ENCODE results near the gene ZNF341.

ZNF341 gene

DNA sequence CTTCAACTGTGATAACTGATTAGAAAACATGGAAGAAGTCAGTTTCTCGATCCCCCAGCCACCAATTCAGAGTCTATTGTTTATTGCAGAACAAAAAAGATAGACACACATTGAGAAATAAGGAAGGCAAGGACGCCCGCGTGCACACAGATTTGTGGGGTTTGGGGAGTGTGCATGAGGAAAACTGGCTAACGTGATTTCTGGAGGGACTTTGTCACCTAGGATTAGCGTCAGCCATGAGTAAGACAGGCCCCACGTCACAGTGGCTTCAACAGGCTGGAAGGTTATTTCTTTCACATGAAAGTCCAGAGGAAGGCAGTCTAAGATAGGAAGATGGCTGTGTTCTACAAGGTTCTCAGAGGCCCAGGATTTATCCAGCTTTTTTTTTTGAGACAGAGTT, 7.7 kb downstream of the ZNF341 start:
- H3K27ac ChIP-seq (ENCODE audit: low read length) = no peak overlapping the region
- no peak overlapping the region for H3K9ac ChIP-seq (ENCODE audit: low read depth, low read length)
- no peaks in the 10 kb centered on the region for H3K27me3 ChIP-seq (ENCODE audit: insufficient read depth, low read length, poor library complexity)
- H3K36me3 ChIP-seq (ENCODE audit: insufficient read depth, low read length) = no peaks in the 10 kb centered on the region
- no peak overlapping the region for H3K4me3 ChIP-seq (ENCODE audit: low read depth in 1 of 2, low read length in 2 of 2)
- no peak overlapping the region for H2AFZ ChIP-seq (ENCODE audit: low read depth, low read length)
- H3K9me3 ChIP-seq (ENCODE audit: insufficient read depth, low read length, severe bottlenecking) = peaks cover 17% of the 10 kb centered on the region
- H3K79me2 ChIP-seq (ENCODE audit: insufficient read depth, low read length) = no peaks in the 10 kb centered on the region
- peaks cover 2% of the 10 kb centered on the region for H3K4me1 ChIP-seq (ENCODE audit: insufficient read depth, low read length)
- DNase-seq = no peak
- H4K20me1 ChIP-seq (ENCODE audit: insufficient read depth, low read length) = no peaks in the 10 kb centered on the region
- no peak overlapping the region for H3K4me2 ChIP-seq (ENCODE audit: insufficient read depth, low read length)
- ATAC-seq (ENCODE audit: insufficient read depth, low read depth) = no peak
- TF ChIP-seq EZH2 (IDR thresholded peaks at IDR 0.05; ENCODE audit: borderline replicate concordance, low read depth, low read length, severe bottlenecking) = no peak
- TF ChIP-seq, protein P1, sequence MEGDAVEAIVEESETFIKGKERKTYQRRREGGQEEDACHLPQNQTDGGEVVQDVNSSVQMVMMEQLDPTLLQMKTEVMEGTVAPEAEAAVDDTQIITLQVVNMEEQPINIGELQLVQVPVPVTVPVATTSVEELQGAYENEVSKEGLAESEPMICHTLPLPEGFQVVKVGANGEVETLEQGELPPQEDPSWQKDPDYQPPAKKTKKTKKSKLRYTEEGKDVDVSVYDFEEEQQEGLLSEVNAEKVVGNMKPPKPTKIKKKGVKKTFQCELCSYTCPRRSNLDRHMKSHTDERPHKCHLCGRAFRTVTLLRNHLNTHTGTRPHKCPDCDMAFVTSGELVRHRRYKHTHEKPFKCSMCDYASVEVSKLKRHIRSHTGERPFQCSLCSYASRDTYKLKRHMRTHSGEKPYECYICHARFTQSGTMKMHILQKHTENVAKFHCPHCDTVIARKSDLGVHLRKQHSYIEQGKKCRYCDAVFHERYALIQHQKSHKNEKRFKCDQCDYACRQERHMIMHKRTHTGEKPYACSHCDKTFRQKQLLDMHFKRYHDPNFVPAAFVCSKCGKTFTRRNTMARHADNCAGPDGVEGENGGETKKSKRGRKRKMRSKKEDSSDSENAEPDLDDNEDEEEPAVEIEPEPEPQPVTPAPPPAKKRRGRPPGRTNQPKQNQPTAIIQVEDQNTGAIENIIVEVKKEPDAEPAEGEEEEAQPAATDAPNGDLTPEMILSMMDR (IDR thresholded peaks at IDR 0.05; ENCODE audit: borderline replicate concordance, extremely low read depth, low read length, poor library complexity, severe bottlenecking) = no peak

GRCh38 chr20:33740189-33740588, 8.4 kb downstream of the ZNF341 start:
- H2AFZ ChIP-seq (ENCODE audit: low read depth, low read length) = no peak overlapping the region
- H4K20me1 ChIP-seq (ENCODE audit: insufficient read depth, low read length) = no peaks in the 10 kb centered on the region
- no peak overlapping the region for H3K9ac ChIP-seq (ENCODE audit: low read depth, low read length)
- no peak overlapping the region for H3K4me2 ChIP-seq (ENCODE audit: insufficient read depth, low read length)
- H3K36me3 ChIP-seq (ENCODE audit: insufficient read depth, low read length) = no peaks in the 10 kb centered on the region
- no peak for ATAC-seq (ENCODE audit: insufficient read depth, low read depth)
- no peak overlapping the region for H3K4me3 ChIP-seq (ENCODE audit: low read depth in 1 of 2, low read length in 2 of 2)
- no peak for DNase-seq
- H3K79me2 ChIP-seq (ENCODE audit: insufficient read depth, low read length) = no peaks in the 10 kb centered on the region
- no peaks in the 10 kb centered on the region for H3K27me3 ChIP-seq (ENCODE audit: insufficient read depth, low read length, poor library complexity)
- peaks cover 17% of the 10 kb centered on the region for H3K9me3 ChIP-seq (ENCODE audit: insufficient read depth, low read length, severe bottlenecking)
- no peaks in the 10 kb centered on the region for H3K4me1 ChIP-seq (ENCODE audit: insufficient read depth, low read length)
- no peak for TF ChIP-seq EZH2 (IDR thresholded peaks at IDR 0.05; ENCODE audit: borderline replicate concordance, low read depth, low read length, severe bottlenecking)
- TF ChIP-seq, protein P1 (IDR thresholded peaks at IDR 0.05; ENCODE audit: borderline replicate concordance, extremely low read depth, low read length, poor library complexity, severe bottlenecking) = no peak
- no peak overlapping the region for H3K27ac ChIP-seq (ENCODE audit: low read length)

DNA sequence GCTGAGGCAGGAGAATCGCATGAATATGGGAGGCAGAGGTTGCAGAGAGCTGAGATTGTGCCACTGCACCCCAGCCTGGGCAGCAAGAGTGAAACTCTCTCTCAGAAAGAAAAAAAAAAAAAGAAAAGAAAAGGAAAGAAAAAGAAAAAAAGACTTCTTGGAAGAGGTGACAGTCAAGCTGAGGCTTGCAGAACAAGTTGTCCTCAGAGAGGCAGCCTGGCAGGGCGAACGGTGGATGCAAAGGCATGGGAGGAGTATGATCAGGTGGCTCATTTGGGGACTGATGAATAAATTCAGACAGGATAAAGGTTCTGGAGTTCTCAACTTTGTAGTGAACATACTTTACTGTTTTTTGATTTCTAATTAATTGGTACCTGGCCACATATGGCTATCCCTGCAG, 12.4 kb downstream of the ZNF341 start:
- Histone ChIP-seq H3K9me3 (ENCODE audit: insufficient read depth, low read length, severe bottlenecking) (no peaks in the 10 kb centered on the region), H3K79me2 (ENCODE audit: insufficient read depth, low read length) (no peaks in the 10 kb centered on the region), H3K27me3 (ENCODE audit: insufficient read depth, low read length, poor library complexity) (no peaks in the 10 kb centered on the region), H4K20me1 (ENCODE audit: insufficient read depth, low read length) (no peaks in the 10 kb centered on the region), H2AFZ (ENCODE audit: low read depth, low read length) (no peak overlapping the region), H3K27ac (ENCODE audit: low read length) (no peak overlapping the region), H3K4me2 (ENCODE audit: insufficient read depth, low read length) (no peak overlapping the region), H3K9ac (ENCODE audit: low read depth, low read length) (no peak overlapping the region), H3K4me3 (ENCODE audit: low read depth in 1 of 2, low read length in 2 of 2) (no peak overlapping the region), H3K4me1 (ENCODE audit: insufficient read depth, low read length) (no peaks in the 10 kb centered on the region), H3K36me3 (ENCODE audit: insufficient read depth, low read length) (no peaks in the 10 kb centered on the region)
- ATAC-seq (ENCODE audit: insufficient read depth, low read depth) = no peak
- TF ChIP-seq, protein P1 (IDR thresholded peaks at IDR 0.05; ENCODE audit: borderline replicate concordance, extremely low read depth, low read length, poor library complexity, severe bottlenecking) = no peak
- TF ChIP-seq EZH2 (IDR thresholded peaks at IDR 0.05; ENCODE audit: borderline replicate concordance, low read depth, low read length, severe bottlenecking) = no peak
- no peak for DNase-seq

Measured in DND-41 (cell line).